Measurements from ENCODE around the gene S100A11. TPM values are rescaled to one million over a fixed set of nuclear protein-coding genes. Genes with fewer than 3 reads are reported as not detected.
A peak's percentile ranks its signal among the peaks of the same experiment; 100 is the strongest.

The S100A11 gene
- total RNA-seq, 2 experiments from 2014 or later, result 131 to 144 TPM

GRCh38 chr1:152053375-152053774 lies 16.6 kb upstream of the S100A11 start:
- CTCF ChIA-PET, result interaction anchor here (0.6 to 14.7 kb wide), 34 partner anchors 8 to 406 kb away, joined by 3 to 315 read pairs (median 5); partner anchors contain the start of genes FLG2, S100A11 and TCHH
- Mint-ChIP-seq H3K27ac (no peak overlapping the region), H3K9me3 (no peaks in the 10 kb centered on the region), H3K27me3 (peaks cover 14% of the 10 kb centered on the region), H3K4me1 (ENCODE audit: low read depth) (peaks cover 3% of the 10 kb centered on the region), H3K4me3 (no peak overlapping the region), H3K36me3 (ENCODE audit: low read depth) (no peaks in the 10 kb centered on the region)
- intact Hi-C loops (cut with micrococcal nuclease), result loop anchor here (2.0 to 5.0 kb wide), 3 partner anchors 131 to 404 kb away; no protein-coding TSS in a partner anchor
- no peak for ATAC-seq
- POLR2A ChIA-PET, result interaction anchor here (0.6 to 1.2 kb wide), 2 partner anchors 59 to 512 kb away, joined by 3 to 4 read pairs; no protein-coding TSS in a partner anchor
- no peak for TF ChIP-seq CTCF (IDR thresholded peaks at IDR 0.05)
- no peak for DNase-seq

GRCh38 chr1:152052606-152053005 lies 15.8 kb upstream of the S100A11 start:
- TF ChIP-seq CTCF (IDR thresholded peaks at IDR 0.05), result peak; percentile 87
- no peaks in the 10 kb centered on the region for H3K36me3 Mint-ChIP-seq (ENCODE audit: low read depth)
- intact Hi-C loops (cut with micrococcal nuclease), result loop anchor here (2.0 to 5.0 kb wide), 3 partner anchors 132 to 405 kb away; no protein-coding TSS in a partner anchor
- peaks cover 9% of the 10 kb centered on the region for H3K4me1 Mint-ChIP-seq (ENCODE audit: low read depth)
- H3K9me3 Mint-ChIP-seq, result no peaks in the 10 kb centered on the region
- ATAC-seq (no peak), DNase-seq (peak; percentile 92)
- ChIA-PET POLR2A (interaction anchor here (1.2 kb wide), 1 partner anchor 60 kb away, joined by 4 read pairs; no protein-coding TSS in a partner anchor), CTCF (interaction anchor here (0.6 to 14.7 kb wide), 34 partner anchors 9 to 406 kb away, joined by 3 to 315 read pairs (median 5); partner anchors contain the start of genes S100A11 and TCHH)
- no peak overlapping the region for H3K4me3 Mint-ChIP-seq
- no peak overlapping the region for H3K27ac Mint-ChIP-seq
- peaks cover 8% of the 10 kb centered on the region for H3K27me3 Mint-ChIP-seq

GRCh38 chr1:152050886-152051675 lies 14.3 kb upstream of the S100A11 start:
- H3K36me3 Mint-ChIP-seq (ENCODE audit: low read depth), result no peaks in the 10 kb centered on the region
- ChIA-PET CTCF (interaction anchor here (0.8 to 14.7 kb wide), 9 partner anchors 10 to 408 kb away, joined by 3 to 315 read pairs (median 4); no protein-coding TSS in a partner anchor), POLR2A (no interaction called here)
- H3K4me3 Mint-ChIP-seq, result no peak overlapping the region
- peaks cover 15% of the 10 kb centered on the region for H3K4me1 Mint-ChIP-seq (ENCODE audit: low read depth)
- ATAC-seq (no peak), DNase-seq (no peak)
- intact Hi-C loops (cut with micrococcal nuclease), result loop anchor here (5.0 kb wide), 2 partner anchors 391 to 406 kb away; no protein-coding TSS in a partner anchor
- no peak for TF ChIP-seq CTCF (IDR thresholded peaks at IDR 0.05)
- peaks cover 8% of the 10 kb centered on the region for H3K27me3 Mint-ChIP-seq
- H3K27ac Mint-ChIP-seq, result no peak overlapping the region
- H3K9me3 Mint-ChIP-seq, result no peaks in the 10 kb centered on the region

GRCh38 chr1:152049291-152050083 lies 12.7 kb upstream of the S100A11 start:
- Mint-ChIP-seq H3K9me3 (no peaks in the 10 kb centered on the region), H3K4me3 (no peak overlapping the region), H3K36me3 (ENCODE audit: low read depth) (no peaks in the 10 kb centered on the region), H3K4me1 (ENCODE audit: low read depth) (peaks cover 17% of the 10 kb centered on the region), H3K27me3 (peaks cover 7% of the 10 kb centered on the region), H3K27ac (no peak overlapping the region)
- ATAC-seq (no peak), DNase-seq (no peak)
- POLR2A ChIA-PET, result no interaction called here
- intact Hi-C loops (cut with micrococcal nuclease), result loop anchor here (5.0 kb wide), 2 partner anchors 393 to 408 kb away; no protein-coding TSS in a partner anchor
- CTCF ChIA-PET, result interaction anchor here (0.6 to 14.7 kb wide), 6 partner anchors 13 to 409 kb away, joined by 3 to 315 read pairs (median 6); no protein-coding TSS in a partner anchor
- no peak for TF ChIP-seq CTCF (IDR thresholded peaks at IDR 0.05)

All from activated CD8-positive, alpha-beta T cell treated with anti-CD3 and anti-CD28 coated beads for 36 hours (primary cell).